GM18870 (cell line): Measurements from ENCODE around the gene POTEB.
"Not testable (repeated sequence)": the region's sequence is repeated elsewhere in the genome, so short reads cannot be mapped to it uniquely, and the experiment has no call there.

Experiments used
- ATAC-seq: cut with Tn5 transposase; IDR thresholded peaks from one replicate; pipeline ENCODE4 v1.9.1; 2021; ENCODE audit warnings: moderate library complexity; ENCODE audit not compliant: unreplicated experiment

POTEB gene

GRCh38 chr15:21877635-21878034, at the start of gene POTEB:
Gene POTEB (minus strand): TSS chr15:21877735. CDS start chr15:21877246, 489 bp downstream.
- ATAC-seq, result not testable (repeated sequence)

- ATAC-seq, result not testable (repeated sequence)
Measured at GRCh38 chr15:21890955-21891354, 13.4 kb upstream of the POTEB start.

- not testable (repeated sequence) for ATAC-seq
Measured at GRCh38 chr15:21889542-21889941, 12.0 kb upstream of the POTEB start.

GRCh38 chr15:21838831-21839230, 38.7 kb downstream of the POTEB start:
- not testable (repeated sequence) for ATAC-seq
